Aortic smooth muscle cell (primary cell): ENCODE results near the gene SLN. TPM values are rescaled to one million over a fixed set of nuclear protein-coding genes. Genes with fewer than 3 reads are reported as not detected.

ENCODE experiments used
- total RNA-seq: library from RNA; depleted of rRNA; stranded (reverse); fragments of >200 nt; gene quantifications from 2 replicates; pipeline ENCODE4 v1.2.3, GENCODE V29; 2014

SLN gene
- not detected in 2 replicates for total RNA-seq

DNA sequence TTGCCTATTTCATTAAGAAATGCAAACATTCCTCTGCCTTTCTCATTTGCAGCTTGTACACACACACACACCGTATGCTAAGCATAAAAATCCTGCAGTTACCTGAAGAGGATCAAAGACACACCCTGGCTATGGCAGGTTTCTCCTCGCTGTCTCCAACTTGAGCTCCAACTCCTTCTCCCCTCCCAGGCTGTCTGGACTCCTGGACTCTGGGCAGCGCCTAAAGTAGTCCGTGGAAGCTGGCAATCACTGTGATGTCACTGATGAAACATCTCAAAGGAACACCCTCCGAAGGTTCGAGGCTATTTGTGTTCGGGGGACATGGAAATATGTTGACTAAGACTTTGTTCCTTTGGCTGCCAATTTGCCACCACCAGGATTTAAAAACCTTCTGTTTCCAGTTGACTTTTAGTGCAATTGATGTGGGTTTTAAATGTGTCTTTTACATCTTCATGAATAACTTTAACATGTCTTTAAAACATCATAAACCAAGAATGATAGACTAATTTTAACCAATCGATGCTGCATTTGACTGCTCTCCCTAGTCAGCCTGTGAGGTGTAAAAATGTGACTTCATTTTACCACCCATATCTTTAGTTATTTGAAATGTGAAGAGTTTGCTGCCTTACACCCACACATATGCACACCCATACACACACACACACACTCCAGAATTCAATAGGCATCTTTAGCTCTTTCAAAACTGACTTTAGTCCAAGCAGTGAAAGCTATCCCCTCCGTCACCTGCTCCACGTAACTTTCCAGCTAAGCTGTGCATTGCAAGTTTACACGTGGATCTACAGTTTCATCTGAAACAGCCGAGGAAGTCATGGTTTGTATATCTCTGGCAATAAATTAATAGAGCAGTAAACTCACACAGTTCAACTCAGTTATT, at the start of gene SLN:
Gene SLN (minus strand): TSS at position 196 of the 895 bp plus-strand sequence.

Other genes with a start within 250 kb of the SLN start
- 5.8 and 6.2 TPM in 2 replicates for gene ALKBH8, start 146.3 kb downstream of the SLN start, total RNA-seq
- 0.13 and 0.19 TPM in 2 replicates for gene ELMOD1, start 120.9 kb downstream of the SLN start, total RNA-seq
- gene SLC35F2, start 146.7 kb upstream of the SLN start, total RNA-seq = 1.6 TPM in 2 replicates
- not detected in 2 replicates for gene RAB39A, start 216.4 kb upstream of the SLN start, total RNA-seq